GM19324 (cell line): Measurements from ENCODE around the gene EIF4E1B.

ENCODE experiments used
- ATAC-seq: cut with Tn5 transposase; IDR thresholded peaks from one replicate; pipeline ENCODE4 v1.9.1; 2021; ENCODE audit warnings: mild to moderate bottlenecking, moderate library complexity; ENCODE audit not compliant: unreplicated experiment, low FRiP score

EIF4E1B gene

GRCh38 chr5:176603091-176603490 lies 27.4 kb upstream of the EIF4E1B start:
- ATAC-seq = no peak

GRCh38 chr5:176606032-176606431 lies 24.4 kb upstream of the EIF4E1B start:
- no peak for ATAC-seq

- no peak for ATAC-seq
Observed at GRCh38 chr5:176606875-176607274, 23.6 kb upstream of the EIF4E1B start.

DNA sequence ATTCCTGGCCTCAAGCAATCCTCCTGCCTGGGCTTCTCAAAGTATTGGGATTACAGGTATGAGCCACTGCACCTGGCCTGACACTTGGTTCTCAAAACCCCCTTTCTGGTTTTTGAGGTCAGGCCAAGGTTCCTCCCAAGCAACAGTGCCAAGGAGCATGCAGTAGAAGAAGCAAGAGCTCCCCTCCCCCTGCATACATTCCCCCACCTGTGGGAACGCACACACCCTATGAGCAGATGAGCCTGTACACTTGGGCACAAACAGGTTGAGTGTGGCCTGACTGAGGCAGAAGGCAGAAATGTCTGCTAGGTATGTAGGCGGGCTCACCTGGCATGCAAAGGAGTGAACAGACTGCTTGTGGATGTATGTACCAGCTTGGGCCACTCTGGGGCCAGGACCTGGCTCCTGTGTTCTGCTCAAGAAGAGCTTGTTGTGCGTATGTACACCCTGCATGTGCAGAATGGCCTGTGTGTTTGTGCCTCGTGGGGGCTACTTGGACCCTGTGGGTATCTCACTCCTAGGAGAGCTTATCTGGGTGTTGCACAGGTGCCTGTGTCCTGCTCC lies 22.3 kb upstream of the EIF4E1B start:
- ATAC-seq = no peak

DNA sequence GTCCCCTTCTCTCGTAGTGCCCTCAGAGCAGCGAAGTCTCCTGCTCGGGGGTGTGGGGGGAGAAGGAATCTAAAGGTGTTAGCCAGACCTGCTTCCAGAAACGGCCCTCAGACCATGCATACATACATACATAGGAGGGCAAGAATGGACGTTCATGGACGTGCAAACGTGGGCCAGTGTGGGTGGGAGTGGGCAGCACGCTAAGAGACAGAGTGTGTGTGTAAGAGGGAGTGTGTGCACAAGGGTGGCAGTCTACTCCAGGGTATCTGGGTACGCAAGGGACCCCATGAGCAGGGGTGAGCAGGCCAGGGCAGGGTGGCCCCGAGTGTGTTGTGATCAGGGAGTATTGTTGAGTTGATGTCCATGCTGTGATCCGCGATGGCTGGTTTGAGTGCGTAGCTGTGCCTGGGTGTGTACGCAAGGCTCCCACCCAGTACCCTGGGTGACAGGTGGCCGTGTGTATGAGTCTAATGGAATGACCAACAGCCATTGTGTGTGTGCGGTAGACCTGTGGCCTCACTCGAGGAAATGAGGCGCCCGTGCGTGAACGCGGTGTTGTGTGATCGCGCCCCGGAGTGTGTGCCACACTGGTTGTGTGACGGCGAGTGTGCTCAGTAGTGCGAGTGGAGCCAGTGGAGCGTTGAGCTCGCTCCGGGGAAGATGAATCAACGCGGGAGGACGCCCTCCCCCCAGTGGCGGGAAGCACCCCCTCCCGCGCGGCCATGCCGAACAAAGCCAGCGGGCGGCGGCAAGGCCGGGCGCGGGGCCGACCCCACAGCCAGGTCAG lies 21.3 kb upstream of the EIF4E1B start:
- peak; percentile 15 for ATAC-seq

DNA sequence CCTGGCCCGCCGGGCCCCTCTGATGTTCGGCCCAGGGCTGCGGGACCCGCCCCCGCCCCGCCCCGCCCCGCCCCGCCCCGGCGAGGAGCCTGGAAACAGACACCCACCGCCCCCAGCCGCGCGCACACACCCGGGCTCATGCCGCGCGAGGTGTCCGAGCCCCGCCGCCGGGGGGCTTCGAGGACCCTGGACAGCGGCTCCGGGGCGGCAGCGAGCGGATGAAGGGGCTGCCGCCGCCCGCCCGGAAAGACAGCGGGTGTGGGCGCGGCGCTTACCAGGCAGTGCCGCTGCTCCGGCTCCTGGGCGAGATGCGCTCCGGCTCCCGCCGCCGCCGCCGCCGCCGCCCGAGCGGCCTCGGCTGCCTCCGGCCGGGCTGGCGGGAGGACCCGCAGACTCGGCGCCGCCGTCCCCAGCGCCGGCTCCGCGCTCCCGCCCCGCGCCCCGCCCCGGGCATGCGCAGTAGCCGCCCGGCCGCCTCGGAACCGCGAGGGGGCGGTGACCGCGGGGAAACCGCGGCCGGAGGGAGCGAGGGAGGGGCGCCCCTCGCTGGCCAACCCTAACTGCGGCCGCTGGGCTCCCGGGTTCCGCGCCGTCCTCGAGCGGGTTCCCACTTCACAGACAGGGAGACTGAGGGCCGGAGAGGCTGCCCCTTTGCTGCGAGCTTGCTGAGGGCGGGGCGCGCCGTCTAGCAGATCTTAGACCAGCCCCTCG lies 20.6 kb upstream of the EIF4E1B start, which contains the start of gene GPRIN1:
TSS of gene GPRIN1 (minus strand) at position 433 of the 711 bp plus-strand sequence. CDS start 10,322 bp downstream, outside the sequence.
- peak; percentile 85 for ATAC-seq

GRCh38 chr5:176610435-176610773 lies 20.1 kb upstream of the EIF4E1B start:
- ATAC-seq = peak; percentile 3

GRCh38 chr5:176611435-176611834 lies 19.0 kb upstream of the EIF4E1B start:
- ATAC-seq = no peak

DNA sequence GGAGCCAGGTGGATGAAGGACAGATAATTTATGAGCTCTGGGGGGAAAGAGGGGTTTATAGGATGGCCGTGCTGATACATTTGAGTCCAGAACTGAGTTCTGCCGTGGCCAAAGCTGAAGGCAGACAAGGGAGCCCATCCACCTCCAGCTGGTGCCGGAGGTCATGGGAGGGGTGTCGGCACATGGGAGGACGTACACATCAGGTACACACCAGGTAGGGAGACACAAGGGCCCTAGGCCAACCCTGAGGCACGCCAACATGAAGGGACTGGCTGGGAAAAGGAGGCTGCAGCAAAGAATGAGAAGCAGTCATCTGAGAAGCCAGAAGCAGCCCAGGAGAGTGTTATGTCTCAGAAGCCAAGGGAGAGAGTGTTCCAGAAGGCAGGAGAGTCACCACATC lies 18.5 kb upstream of the EIF4E1B start:
- no peak for ATAC-seq

GRCh38 chr5:176612855-176613254 lies 17.6 kb upstream of the EIF4E1B start:
- ATAC-seq = no peak

GRCh38 chr5:176614805-176615478 lies 15.5 kb upstream of the EIF4E1B start:
- no peak for ATAC-seq

DNA sequence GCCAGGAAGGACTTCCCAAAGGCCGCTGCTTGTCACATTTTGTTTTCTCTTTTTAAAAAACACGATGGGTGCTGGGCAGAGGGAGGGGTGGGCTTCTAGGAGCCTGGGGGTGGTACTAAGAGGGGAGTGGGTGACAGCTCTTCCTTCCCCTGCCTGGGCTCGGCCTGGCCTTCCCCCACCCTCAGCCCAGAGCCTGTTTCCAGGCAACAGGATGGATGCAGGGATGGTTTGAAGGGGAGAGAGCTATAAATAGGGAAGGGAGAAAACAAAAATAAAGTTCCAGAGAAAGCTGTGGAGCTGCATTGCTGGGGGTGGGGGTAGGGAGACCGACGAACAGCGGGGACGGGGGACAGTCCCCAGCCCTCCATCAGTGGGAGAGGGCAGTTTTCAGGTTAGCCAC lies 14.0 kb upstream of the EIF4E1B start:
- no peak for ATAC-seq

- ATAC-seq = no peak
Observed at GRCh38 chr5:176618783-176619182, 11.7 kb upstream of the EIF4E1B start.

DNA sequence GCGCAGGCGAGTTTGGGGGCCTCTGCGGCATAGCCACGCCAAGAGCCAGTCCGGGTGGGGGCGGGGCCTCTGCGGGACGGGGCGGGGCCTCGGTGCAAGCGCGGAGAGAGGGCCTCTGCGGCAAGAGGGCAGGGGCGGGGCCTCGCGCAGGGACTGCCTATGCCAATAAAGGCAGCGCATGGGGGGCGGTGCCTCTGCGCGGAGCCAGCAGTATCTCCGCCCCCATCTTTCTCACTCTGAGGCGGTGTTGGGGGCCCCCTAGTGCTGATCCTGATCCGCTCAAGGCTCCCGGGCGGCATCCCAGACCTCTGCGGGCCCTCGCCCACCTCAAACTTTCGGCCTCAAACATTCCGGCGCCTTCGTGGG lies 11.3 kb upstream of the EIF4E1B start:
- ATAC-seq = no peak

GRCh38 chr5:176619569-176620332 lies 10.7 kb upstream of the EIF4E1B start:
- ATAC-seq = no peak

- no peak for ATAC-seq
Observed at GRCh38 chr5:176620333-176620981, 10.0 kb upstream of the EIF4E1B start.

DNA sequence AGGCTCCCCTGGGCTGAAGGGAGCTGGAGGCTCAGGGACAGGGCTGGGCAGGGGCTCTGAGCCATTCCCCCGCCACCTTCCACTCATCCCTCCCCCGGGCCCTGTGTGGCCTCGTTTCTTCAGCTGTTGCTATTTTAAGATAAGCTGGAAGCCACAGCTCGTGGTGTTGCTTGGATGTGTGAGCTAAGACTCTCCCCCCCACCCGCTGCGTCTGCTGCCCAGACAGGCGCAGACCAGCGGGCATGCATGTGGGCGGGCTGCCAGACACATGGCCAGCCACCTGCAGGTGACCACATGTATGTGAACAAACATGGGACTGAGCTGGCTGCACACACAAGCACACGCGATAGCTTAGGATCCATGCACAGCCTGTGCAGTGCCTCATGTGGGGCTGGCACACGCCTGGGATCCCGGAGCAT lies 8.8 kb upstream of the EIF4E1B start:
- ATAC-seq = no peak

DNA sequence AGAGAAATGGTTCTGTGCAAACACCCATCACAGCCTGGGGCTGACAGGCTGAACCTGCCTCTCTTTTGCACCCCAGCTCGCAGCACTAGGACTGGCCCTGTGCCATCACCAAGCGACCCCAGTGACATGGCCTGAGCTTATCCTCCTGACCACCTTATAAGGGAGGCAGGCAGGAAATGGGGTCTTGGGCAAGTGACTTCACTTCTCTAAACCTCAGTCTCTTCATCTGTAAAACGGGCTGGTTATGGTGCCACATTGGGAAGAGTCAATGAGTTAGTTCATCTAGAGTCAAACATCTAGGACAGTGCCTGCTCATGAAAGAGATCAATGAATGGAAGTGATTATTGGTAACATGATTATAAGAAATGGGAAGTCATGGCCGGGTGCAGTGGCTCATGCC lies 6.3 kb upstream of the EIF4E1B start:
- ATAC-seq = no peak

DNA sequence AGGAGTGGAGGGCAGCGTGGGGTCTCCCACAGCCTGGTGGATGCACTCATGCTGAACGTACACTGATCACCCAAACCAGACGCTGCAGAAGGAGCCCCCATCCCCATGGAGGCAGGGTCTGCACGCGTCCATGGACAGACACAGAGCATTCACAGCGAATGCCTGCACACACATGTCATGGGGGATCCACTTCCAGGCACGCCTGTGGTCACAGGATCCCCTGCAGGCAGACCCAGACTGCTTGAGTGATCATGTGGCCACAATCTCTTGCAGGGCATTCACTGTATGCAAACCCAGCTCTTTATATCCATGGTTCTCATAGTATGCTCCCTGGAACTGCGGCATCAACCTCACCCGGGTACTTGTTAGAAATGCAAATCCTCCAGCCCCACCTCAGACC lies 5.5 kb upstream of the EIF4E1B start:
- no peak for ATAC-seq

DNA sequence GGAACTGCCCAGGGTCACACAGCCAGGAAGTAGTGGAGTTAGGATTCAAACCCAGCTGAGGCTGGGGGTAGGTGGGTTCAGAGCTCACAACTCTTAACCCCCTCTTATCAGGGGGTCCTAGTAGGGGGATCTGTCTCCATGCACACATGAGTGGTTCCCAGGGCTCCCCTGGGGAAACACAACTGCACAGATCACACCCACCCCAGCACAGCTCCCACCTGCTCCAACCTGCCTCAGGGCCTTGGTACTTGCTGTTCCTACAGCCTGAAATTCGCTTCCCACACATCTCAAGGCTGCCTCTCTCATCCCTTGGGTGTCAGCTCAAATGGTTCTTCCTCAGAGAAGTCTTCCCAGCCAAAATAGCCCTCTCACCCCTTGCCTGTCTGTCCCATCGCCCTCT lies 5.0 kb upstream of the EIF4E1B start:
- ATAC-seq = no peak
